WTC11 (cell line): ENCODE data around the gene NPR3. TPM values are rescaled to one million over a fixed set of nuclear protein-coding genes. Genes with fewer than 3 reads are reported as not detected.

Experiments used
- ATAC-seq: fragments of 200-7000 bp; cut with Tn5 transposase; 2 replicates; pipeline ENCODE4 v1.10.0; 2021; ENCODE audit warnings: mild to moderate bottlenecking, moderate library complexity
- CTCF ChIA-PET: fragments of 300-600 bp; sonication (Branson Sonifier 250); formaldehyde crosslinking; loops from one replicate; lab custom pipeline; 2021; ENCODE audit warnings: antibody characterized with exemption; lab: Charles Lee
- POLR2A ChIA-PET: fragments of 350-600 bp; sonication (Branson Sonifier 250); formaldehyde crosslinking; loops from one replicate; lab custom pipeline; 2021; ENCODE audit warnings: antibody characterized with exemption; lab: Charles Lee
- DNase-seq: peaks from one replicate; pipeline ENCODE4 v3.0.0; 2021; ENCODE audit warnings: low spot score
- H3K27ac Mint-ChIP-seq: 2 replicates; pipeline ENCODE4 v1.8.0; 2021; ENCODE audit warnings: mixed read lengths
- H3K27me3 Mint-ChIP-seq: 2 replicates; pipeline ENCODE4 v1.8.0; 2021; ENCODE audit warnings: low read depth, mild to moderate bottlenecking, moderate library complexity, mixed read lengths
- H3K36me3 Mint-ChIP-seq: 2 replicates; pipeline ENCODE4 v1.8.0; 2021; ENCODE audit warnings: mixed read lengths
- H3K4me1 Mint-ChIP-seq: 2 replicates; pipeline ENCODE4 v1.8.0; 2022; ENCODE audit warnings: mixed read lengths
- H3K4me3 Mint-ChIP-seq: 2 replicates; pipeline ENCODE4 v1.8.0; 2021; ENCODE audit warnings: mild to moderate bottlenecking, moderate library complexity, mixed read lengths
- H3K9me3 Mint-ChIP-seq: 2 replicates; pipeline ENCODE4 v1.8.0; 2021; ENCODE audit warnings: mixed read lengths
- CBFB ChIP-seq: sonication (generic); formaldehyde crosslinking; IDR thresholded peaks from 2 replicates; pipeline ENCODE4 v1.8.1; 2022; ENCODE audit warnings: mild to moderate bottlenecking, low read depth, missing genetic modification reagents
- CREM ChIP-seq: sonication (generic); formaldehyde crosslinking; IDR thresholded peaks from 2 replicates; pipeline ENCODE4 v1.8.1; 2022; ENCODE audit warnings: mild to moderate bottlenecking, missing genetic modification reagents, moderate library complexity
- E2F1 ChIP-seq: sonication (generic); formaldehyde crosslinking; IDR thresholded peaks from 2 replicates; pipeline ENCODE4 v1.8.0; 2022; ENCODE audit warnings: mild to moderate bottlenecking, missing genetic modification reagents
- EMX1 ChIP-seq: fragments of 250-450 bp; sonication (Bioruptor Pico); IDR thresholded peaks from 2 replicates; pipeline ENCODE4 v1.8.0; 2021; ENCODE audit warnings: mild to moderate bottlenecking
- TEAD4 ChIP-seq: sonication (generic); formaldehyde crosslinking; IDR thresholded peaks from 2 replicates; pipeline ENCODE4 v1.8.0; 2022; ENCODE audit warnings: mild to moderate bottlenecking, missing genetic modification reagents
- USF2 ChIP-seq: sonication (generic); formaldehyde crosslinking; IDR thresholded peaks from 2 replicates; pipeline ENCODE4 v1.8.1; 2023; ENCODE audit warnings: mild to moderate bottlenecking, missing genetic modification reagents, moderate library complexity
- ZNF423 ChIP-seq: fragments of 250-450 bp; sonication (Bioruptor Pico); IDR thresholded peaks from 2 replicates; pipeline ENCODE4 v2.1.2; 2022; ENCODE audit warnings: mild to moderate bottlenecking, moderate library complexity
- ZNF532 ChIP-seq: fragments of 250-450 bp; sonication (Bioruptor Pico); IDR thresholded peaks from 2 replicates; pipeline ENCODE4 v1.9.0; 2021; ENCODE audit warnings: mild to moderate bottlenecking, borderline replicate concordance
- ZNF671 ChIP-seq: fragments of 250-450 bp; sonication (Bioruptor Pico); IDR thresholded peaks from 2 replicates; pipeline ENCODE4 v1.8.0; 2021; ENCODE audit warnings: mild to moderate bottlenecking
- total RNA-seq: library from RNA; stranded (reverse); gene quantifications from 3 replicates; pipeline ENCODE4 v1.2.3, GENCODE V29; 2021
- TF ChIP-seq, protein P1 (sequence below): sonication (generic); formaldehyde crosslinking; IDR thresholded peaks from 2 replicates; pipeline ENCODE4 v1.8.1; 2022; ENCODE audit warnings: low read depth, missing genetic modification reagents, borderline replicate concordance
- TF ChIP-seq, protein P2 (sequence below): sonication (generic); formaldehyde crosslinking; conservative IDR thresholded peaks from 2 replicates; pipeline ENCODE4 v1.8.1; 2023; ENCODE audit warnings: mild to moderate bottlenecking, low read depth, missing genetic modification reagents, moderate library complexity
- TF ChIP-seq, protein P3 (sequence below): fragments of 250-450 bp; sonication (Bioruptor Pico); conservative IDR thresholded peaks from 2 replicates; pipeline ENCODE4 v1.9.0; 2021; ENCODE audit warnings: mild to moderate bottlenecking
- TF ChIP-seq, protein P4 (sequence below): sonication (generic); formaldehyde crosslinking; IDR thresholded peaks from 2 replicates; pipeline ENCODE4 v1.8.0; 2022; ENCODE audit warnings: missing genetic modification reagents

The NPR3 gene
- total RNA-seq, 1 experiment from 2014 or later: 0.09 TPM

- CTCF ChIA-PET: no interaction called here
- H3K27ac Mint-ChIP-seq: no peak overlapping the region
Observed at GRCh38 chr5:32770444-32770843, 59.3 kb downstream of the NPR3 start.

GRCh38 chr5:32771037-32771436 is 59.9 kb downstream of the NPR3 start:
- Mint-ChIP-seq H3K36me3 (no peaks in the 10 kb centered on the region), H3K9me3 (peaks cover 8% of the 10 kb centered on the region), H3K4me3 (no peak overlapping the region), H3K27me3 (peaks cover 8% of the 10 kb centered on the region), H3K27ac (no peak overlapping the region), H3K4me1 (peaks cover 2% of the 10 kb centered on the region; the same call in 1 of the 2 replicates)
- DNase-seq: no peak
- CTCF ChIA-PET: no interaction called here
- POLR2A ChIA-PET: no interaction called here
- no peak for ATAC-seq
- TF ChIP-seq, protein P1, sequence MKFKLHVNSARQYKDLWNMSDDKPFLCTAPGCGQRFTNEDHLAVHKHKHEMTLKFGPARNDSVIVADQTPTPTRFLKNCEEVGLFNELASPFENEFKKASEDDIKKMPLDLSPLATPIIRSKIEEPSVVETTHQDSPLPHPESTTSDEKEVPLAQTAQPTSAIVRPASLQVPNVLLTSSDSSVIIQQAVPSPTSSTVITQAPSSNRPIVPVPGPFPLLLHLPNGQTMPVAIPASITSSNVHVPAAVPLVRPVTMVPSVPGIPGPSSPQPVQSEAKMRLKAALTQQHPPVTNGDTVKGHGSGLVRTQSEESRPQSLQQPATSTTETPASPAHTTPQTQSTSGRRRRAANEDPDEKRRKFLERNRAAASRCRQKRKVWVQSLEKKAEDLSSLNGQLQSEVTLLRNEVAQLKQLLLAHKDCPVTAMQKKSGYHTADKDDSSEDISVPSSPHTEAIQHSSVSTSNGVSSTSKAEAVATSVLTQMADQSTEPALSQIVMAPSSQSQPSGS (CRISPR knock-in tag): no peak
- TF ChIP-seq, protein P2, sequence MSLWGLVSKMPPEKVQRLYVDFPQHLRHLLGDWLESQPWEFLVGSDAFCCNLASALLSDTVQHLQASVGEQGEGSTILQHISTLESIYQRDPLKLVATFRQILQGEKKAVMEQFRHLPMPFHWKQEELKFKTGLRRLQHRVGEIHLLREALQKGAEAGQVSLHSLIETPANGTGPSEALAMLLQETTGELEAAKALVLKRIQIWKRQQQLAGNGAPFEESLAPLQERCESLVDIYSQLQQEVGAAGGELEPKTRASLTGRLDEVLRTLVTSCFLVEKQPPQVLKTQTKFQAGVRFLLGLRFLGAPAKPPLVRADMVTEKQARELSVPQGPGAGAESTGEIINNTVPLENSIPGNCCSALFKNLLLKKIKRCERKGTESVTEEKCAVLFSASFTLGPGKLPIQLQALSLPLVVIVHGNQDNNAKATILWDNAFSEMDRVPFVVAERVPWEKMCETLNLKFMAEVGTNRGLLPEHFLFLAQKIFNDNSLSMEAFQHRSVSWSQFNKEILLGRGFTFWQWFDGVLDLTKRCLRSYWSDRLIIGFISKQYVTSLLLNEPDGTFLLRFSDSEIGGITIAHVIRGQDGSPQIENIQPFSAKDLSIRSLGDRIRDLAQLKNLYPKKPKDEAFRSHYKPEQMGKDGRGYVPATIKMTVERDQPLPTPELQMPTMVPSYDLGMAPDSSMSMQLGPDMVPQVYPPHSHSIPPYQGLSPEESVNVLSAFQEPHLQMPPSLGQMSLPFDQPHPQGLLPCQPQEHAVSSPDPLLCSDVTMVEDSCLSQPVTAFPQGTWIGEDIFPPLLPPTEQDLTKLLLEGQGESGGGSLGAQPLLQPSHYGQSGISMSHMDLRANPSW (CRISPR knock-in tag): no peak
- no peak for TF ChIP-seq TEAD4
- TF ChIP-seq CREM (CRISPR knock-in tag): no peak
- no peak for TF ChIP-seq EMX1 (CRISPR knock-in tag)
- TF ChIP-seq ZNF532 (CRISPR knock-in tag): no peak
- TF ChIP-seq ZNF423 (CRISPR knock-in tag): no peak

More at GRCh38 chr5:32770444-32770843, 59.3 kb downstream of the NPR3 start:
- Mint-ChIP-seq H3K4me3 (no peak overlapping the region), H3K9me3 (peaks cover 8% of the 10 kb centered on the region), H3K36me3 (no peaks in the 10 kb centered on the region), H3K27me3 (peaks cover 8% of the 10 kb centered on the region), H3K4me1 (peaks cover 2% of the 10 kb centered on the region; the same call in 1 of the 2 replicates)
- POLR2A ChIA-PET: no interaction called here
- no peak for ATAC-seq
- TF ChIP-seq ZNF671 (no peak), E2F1 (CRISPR knock-in tag) (no peak), USF2 (no peak), CBFB (CRISPR knock-in tag) (no peak), CREM (CRISPR knock-in tag) (no peak)
- TF ChIP-seq, protein P3, sequence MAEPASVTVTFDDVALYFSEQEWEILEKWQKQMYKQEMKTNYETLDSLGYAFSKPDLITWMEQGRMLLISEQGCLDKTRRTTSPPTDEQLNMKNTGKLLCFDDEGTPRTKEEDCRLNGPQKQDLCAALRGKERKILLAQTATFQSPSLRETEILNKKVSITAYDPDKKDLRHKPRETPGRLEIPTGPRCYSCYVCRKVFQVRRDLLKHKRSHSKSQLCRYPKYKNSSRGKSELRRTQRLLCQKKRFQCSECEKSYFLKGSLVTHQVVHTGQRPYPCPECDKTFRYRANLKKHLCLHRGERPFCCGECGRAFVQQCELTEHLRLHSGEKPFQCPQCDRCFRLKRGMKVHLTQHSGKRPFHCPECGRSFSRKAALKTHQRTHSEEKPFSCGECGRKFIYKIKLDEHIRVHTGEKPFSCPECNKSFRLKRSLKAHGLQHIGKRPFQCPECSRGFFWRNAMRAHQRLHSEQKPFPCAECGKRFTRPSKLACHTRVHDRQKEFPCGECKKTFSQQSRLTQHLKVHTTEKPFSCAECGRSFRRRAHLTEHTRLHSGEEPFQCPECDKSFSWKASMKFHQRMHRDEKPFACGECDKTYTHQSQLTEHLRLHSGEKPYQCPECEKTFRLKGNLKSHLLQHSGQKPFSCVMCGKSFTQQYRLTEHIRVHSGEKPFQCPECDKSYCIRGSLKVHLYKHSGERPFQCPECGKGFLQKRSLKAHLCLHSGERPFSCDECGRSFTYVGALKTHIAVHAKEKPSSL (CRISPR knock-in tag): no peak
- TF ChIP-seq, protein P4, sequence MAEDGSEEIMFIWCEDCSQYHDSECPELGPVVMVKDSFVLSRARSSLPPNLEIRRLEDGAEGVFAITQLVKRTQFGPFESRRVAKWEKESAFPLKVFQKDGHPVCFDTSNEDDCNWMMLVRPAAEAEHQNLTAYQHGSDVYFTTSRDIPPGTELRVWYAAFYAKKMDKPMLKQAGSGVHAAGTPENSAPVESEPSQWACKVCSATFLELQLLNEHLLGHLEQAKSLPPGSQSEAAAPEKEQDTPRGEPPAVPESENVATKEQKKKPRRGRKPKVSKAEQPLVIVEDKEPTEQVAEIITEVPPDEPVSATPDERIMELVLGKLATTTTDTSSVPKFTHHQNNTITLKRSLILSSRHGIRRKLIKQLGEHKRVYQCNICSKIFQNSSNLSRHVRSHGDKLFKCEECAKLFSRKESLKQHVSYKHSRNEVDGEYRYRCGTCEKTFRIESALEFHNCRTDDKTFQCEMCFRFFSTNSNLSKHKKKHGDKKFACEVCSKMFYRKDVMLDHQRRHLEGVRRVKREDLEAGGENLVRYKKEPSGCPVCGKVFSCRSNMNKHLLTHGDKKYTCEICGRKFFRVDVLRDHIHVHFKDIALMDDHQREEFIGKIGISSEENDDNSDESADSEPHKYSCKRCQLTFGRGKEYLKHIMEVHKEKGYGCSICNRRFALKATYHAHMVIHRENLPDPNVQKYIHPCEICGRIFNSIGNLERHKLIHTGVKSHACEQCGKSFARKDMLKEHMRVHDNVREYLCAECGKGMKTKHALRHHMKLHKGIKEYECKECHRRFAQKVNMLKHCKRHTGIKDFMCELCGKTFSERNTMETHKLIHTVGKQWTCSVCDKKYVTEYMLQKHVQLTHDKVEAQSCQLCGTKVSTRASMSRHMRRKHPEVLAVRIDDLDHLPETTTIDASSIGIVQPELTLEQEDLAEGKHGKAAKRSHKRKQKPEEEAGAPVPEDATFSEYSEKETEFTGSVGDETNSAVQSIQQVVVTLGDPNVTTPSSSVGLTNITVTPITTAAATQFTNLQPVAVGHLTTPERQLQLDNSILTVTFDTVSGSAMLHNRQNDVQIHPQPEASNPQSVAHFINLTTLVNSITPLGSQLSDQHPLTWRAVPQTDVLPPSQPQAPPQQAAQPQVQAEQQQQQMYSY (CRISPR knock-in tag): no peak
- no peak for DNase-seq
